GM19043 (cell line): Measurements from ENCODE around the gene SOX11.

ENCODE experiments used
- ATAC-seq: cut with Tn5 transposase; IDR thresholded peaks from one replicate; pipeline ENCODE4 v1.9.1; 2021; ENCODE audit warnings: low read depth; ENCODE audit not compliant: unreplicated experiment

Gene SOX11

DNA sequence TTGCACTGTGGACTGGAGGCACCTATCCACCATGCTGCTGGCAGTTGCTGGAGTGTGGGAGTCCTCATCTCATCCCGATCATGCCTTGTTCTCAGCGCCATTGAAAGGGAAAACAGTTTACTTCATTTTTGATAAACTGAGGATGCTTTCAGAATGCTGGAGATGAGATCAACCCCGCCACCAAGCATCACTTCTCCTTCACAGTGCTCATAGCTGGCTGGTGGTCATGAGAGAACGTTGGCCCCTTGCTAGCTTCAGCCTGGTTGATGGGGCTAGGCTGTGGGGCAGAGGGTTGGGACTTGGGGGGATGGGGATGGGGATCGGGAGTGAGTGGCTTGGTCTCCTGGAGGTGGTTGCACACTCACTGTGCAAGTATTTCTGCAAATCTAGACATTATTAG, 30.1 kb downstream of the SOX11 start:
- no peak for ATAC-seq

DNA sequence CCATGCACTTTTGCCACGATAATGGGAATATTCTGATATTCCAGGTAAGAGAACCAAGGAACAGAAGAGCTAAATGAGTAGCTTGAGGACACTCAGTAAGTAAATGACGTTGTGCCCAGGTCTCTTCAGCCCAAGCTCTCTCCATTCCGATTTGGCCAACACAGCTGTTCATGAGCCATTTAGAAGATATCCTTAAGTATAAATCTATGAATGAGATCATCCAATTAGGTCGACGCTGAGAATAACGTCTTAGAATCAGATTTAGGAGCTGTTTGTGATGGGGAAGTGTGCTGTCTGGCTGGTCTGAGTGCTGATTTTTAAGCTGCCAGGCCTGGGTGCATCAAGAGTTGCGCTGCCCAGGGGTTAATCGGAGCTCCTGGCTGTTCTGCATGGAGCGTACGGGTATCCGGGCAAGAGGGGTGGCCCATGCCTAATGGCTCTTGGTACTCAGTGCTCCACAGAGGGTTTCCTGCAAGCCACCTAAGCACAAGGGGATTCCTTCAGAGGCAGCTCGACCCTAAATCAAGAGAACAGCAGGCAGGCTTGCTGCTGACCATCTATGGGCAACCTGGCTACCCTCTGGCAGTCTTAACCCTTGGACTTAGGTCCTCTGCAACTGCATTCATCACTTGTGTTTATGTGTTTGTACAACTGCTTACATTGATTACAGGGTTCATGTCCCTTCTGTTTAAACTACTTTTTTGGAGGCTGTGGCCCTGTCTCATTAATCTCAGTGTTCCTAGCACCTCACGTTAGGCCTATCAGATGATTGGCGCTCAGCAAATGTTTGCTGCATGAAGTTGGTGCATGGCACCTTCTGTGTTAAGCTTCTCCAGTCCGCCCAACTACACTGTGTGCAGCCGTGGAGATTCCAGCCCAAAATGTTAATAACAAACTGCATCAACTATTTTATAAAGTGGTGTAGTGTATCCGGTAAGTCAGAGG, 31.9 kb downstream of the SOX11 start:
- no peak for ATAC-seq

DNA sequence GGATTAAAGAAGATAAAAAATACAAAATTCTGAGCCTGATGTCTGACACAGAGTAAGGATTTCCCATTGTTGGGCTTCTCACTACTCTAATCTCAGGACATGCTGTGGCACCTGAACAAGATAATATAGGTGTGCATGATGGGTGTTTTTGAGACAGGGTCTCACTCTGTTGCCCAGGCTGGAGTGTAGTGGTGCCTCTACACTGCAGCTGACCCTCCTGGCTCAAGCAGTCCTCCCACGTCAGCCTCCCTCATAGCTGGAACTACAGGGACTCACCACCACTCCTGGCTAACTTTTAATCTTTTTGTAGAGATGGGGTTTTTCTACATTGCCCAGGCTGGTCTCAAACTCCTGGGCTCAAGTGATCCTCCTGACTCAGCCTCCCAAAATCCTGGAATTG, 32.9 kb downstream of the SOX11 start:
- ATAC-seq, result no peak

DNA sequence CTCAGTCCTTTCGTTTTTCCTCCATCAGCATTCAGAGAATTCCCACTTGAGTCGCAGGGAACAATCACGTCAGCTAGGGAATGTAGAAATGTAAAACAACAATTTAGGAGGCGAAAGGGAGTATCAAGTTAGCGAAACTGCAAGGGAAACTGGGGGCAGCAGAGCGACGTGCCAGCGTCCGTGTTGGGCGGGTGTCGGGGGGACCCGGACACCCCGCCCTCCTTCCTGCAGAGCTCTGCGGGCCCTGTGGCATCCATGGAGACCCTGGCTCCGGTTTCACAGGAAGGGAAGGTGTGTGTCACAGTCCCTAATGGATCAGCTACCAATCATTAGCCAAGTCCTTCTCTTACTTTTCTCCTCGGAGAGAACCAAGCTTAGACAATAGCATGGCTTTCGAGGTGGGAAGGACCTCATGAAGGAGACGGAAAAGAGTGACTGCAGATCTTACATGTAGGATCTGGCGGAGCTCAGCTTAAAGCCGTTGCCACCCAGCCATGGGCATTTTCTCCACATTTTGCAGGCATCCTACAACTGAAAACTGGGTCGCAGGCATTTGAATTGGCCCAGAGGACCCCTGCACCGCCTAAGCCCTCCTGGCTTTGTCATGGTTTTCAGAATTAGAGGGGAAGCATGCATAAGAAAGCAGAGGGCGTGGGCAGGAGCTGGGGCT, 33.7 kb downstream of the SOX11 start:
- ATAC-seq, result no peak

DNA sequence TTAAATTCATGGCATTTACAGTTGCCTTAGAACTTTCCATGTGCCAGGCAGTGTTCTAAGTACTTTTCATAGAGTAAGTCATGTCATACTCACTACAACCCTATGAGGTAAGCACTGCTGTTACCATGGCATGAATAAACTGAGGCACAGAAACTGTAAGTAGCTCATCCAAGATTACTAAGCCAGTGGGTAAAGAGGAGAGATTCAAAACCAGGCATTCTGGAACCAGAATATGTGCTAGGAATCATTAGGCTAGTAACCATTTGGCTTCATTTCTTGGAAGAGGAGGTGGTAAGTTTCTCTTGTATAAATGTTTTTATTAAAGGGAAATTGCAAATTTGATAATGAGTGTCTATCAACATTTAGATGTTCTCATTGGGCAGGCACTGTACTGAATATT, 35.1 kb downstream of the SOX11 start:
- ATAC-seq, result no peak

DNA sequence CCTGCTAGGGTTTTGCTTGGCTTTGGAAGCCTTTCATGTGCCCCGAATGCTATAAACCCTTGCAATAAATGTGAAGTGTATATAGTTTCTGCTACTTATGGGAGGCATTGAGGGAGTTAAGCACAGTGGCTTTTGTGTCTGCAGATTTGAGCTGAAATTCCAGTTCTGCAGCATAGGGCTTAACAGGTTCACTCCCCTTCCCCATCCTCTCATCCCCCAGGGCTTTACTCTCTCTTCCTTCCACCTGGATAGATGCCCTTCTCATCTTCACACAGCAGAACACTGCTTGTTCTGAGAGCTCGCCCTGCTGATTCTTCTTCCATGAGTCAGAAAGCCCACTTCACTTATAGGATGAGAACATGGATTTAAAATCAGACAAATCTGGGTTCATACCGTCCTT, 37.2 kb downstream of the SOX11 start:
- no peak for ATAC-seq

DNA sequence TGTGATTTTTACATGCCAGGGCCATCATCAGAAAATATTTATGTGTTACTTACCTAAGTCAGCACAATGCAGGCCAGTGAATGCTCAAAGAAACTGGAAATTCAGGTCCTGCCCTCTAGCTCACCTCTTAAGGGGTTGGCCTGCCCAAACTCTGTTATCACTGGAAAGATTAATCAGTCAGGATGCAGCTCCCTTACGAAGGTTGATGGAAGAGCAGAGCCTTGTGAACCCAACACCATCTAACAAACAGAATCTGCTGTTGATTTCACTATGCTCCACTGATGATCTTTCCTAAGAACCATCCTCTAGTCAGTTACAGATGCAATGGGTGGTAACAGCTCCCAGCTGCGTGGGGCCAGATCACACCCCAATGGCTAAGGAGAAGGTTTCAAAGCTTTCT, 38.2 kb downstream of the SOX11 start:
- ATAC-seq, result no peak

DNA sequence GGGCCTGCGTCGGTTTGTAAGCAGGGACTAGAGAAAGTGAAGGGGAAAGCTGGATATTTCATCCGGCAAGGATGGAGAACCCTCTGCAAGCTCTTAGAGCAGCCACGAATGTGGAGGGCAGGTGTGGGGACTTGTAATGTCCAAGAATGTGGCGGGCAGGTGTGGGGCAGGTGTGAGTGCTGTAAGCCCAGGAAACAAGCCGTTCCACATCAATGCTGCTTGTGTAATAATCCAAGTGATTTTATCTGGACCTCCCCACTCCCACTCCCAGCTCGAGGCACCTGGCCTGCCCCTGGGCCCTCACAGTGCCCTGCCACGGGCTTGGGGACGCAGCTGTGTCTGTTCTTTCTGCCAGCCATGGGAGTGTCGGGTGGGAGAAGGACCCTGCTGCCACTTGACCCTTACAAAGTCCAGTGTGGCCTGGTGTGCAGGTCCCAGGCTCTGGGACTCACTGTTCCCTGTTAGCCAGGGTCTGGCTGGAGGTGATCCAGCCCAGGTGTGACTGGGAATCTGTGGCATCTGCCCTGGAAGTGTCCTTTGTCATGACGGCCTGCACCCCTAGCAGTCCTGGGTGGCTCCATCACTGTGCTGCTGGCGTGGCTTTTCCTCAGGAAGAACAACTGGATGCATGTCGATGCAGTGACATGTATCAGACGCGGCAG, 42.8 kb downstream of the SOX11 start:
- ATAC-seq, result no peak

DNA sequence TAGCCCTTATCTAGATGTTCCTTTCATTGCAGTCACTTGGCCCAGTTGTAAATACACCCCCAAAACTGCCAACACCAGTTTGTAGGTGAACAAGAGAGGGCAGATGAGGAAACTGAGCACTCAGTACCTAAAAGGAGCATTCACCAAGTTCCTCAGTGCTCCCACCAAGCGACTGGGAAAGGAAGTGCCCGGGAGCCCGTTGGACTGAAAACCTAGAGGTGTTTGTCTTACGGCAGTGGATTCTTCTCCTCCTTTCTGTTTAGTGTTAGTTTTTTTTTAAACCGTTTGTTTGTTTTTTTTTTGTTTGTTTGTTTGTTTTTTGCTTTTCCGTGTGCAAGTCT, 43.3 kb downstream of the SOX11 start:
- no peak for ATAC-seq

DNA sequence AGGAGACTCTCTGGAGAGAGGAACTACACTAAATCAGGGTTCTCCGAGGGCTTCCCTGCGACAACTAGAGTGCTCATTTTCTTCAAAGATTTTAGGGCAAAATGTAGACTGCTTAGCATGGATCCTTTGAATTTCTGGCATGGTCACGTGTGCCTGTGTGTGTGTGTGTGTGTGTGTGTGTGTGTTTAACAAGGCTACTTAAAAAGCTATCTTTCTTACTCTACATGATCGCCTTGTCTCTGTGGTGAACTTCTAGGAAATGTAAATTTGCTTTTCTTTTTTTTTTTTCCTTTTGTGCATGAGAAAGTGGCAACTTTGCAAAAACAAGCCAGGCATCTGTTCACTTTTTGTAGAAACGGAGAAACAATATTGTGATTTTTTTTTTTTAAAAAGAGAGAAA, 43.9 kb downstream of the SOX11 start:
- ATAC-seq, result no peak

DNA sequence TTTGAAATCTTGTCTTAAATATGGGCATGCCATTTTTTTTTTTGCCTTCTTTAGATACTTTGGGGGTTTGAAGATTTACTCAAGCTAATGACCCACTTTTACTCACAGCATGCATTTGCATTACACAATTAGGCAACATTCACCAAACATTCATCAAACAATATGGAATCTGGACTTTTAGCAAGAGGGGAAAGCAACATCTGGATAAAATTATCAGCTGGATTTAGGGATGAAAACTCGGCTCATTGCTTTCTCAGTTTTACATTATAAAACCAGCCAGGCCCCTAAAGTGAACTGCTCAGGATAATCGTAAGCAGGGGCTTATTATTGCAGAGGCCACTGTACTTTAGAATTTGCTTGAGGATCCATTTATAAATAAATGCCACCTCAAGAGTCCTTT, 44.7 kb downstream of the SOX11 start:
- ATAC-seq, result no peak

DNA sequence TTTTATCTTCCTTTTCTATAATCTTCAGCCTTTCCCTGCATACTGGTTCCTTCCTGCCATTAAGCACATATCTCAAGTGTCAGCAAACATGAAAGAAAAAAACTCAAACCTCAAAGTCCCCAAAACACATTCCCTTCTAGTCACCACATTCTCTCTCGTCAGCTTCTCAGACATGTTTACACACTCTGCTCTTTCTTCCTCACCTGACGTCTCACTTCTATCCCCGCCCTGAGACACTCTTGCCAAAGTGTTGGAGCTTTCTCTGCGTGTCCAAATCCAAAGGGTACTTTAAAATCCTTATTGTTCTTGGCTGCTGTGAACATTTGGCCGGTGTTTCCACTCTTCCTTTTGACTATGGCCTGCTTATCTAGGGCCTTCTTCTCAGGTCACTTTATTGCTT, 47.9 kb downstream of the SOX11 start:
- ATAC-seq, result no peak

DNA sequence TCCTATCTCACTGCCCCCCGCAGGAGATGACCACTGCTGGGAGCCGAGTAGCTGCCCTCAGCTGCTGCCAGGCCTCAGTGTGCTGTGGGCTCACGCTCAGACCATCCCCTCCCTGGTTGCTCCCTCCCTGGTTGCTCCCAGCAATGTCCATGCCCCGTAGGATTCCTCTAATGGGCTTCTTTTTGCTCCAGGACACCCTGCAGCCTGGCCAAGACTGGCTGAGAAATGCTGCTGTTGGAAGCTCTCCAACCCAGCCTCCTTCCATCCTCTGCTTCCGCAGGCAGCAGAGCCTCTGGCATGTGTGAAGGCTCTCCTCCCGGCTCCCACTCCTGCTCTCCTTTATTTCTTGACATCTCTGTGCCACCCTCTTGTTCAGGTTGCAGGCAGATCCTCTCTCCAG, 48.6 kb downstream of the SOX11 start:
- ATAC-seq, result no peak

DNA sequence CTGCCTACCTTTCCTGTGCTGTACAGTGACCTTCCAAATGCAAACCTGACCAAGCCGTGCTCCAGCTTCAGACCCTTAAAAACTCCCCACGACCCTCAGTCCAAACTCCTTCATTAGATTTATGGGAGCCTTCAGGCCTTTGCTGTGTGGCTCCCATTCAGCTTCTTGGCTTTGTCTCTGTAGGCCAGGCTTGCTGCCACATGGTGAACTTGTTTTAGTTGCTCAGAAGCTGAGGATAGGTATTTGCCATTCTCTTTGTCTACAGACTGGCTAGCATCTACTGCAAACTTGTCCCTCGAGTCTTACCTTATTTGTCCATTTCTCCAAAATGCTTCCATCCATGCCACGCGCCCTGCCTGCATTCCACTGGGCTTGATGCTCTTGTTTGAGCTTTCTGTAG, 49.1 kb downstream of the SOX11 start:
- ATAC-seq, result no peak

DNA sequence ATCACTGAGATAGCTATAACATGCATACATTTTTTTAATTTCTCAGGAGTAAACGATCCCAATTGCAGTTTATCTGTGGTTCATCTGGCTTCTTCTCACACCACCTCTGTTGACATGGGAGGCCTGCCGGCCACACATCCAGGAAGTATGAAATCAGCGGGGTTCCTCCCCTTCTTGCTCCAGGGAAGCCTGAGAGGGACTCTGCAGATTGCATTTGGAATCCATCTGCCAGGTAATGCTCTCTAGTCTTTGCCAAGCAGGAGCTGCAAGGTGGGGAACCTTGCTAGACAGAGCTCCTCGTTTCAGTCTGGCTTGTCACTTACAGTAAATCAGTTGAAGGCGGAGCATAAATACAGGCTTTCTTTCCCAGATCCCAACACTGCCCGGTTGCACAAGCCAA, 49.9 kb downstream of the SOX11 start:
- no peak for ATAC-seq

DNA sequence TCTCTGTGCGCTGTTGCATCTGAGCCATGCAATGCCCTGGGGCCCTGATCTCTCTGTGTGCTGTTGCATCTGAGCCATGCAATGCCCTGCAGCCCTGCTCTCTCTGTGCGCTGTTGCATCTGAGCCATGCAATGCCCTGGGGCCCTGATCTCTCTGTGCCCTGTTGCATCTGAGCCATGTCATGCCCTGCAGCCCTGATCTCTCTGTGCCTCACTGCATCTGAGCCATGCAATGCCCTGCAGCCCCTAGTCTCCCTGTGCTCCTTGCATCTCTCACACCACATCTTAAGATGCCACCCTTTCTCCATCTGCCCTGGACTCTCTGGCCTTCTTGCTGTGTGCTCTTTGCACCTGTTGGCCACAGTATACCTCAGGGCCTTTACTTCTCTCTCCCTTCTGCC, 56.2 kb downstream of the SOX11 start:
- ATAC-seq, result no peak

DNA sequence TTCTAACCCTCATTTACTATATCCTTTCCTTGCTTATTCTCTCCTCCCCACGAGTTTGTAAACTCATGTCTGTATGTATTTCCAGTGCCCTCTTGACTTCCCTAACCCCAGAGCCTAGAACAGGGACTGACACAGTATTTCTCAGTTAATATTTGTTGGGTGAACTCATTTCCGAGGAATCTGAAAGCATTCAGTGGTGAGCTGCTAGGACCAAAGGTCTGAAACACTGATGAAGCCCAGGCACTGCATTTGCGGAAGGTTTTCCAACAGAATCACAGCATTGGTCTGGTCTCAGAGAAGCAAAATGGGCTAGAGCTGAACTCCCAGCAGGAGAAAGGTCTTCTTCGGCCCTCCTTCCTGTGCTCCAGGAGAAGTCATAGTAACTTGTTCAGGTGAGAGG, 56.8 kb downstream of the SOX11 start:
- ATAC-seq, result no peak

DNA sequence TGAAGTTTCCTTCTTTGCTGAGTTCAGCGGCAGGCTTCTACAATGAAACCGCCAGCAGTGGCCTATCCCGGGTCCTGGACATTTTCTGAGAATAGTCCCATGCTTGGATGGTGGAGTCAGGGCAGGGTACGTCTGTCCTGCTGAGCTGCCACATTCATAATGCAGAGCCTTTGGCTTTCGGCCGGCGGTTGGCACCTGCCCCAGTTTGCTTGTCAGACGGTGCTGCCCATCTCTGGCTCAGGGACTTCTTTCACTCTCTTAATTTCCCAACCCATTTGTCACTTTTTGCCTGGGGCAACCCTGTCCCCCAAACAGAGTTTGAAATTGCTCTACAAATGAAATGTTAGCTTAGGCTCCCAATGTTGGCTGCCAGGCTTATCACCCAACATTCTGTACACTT, 57.2 kb downstream of the SOX11 start:
- ATAC-seq, result no peak
